Endothelial cell of umbilical vein (primary cell): Measurements from ENCODE around the gene MERTK. TPM values are rescaled to one million over a fixed set of nuclear protein-coding genes. Genes with fewer than 3 reads are reported as not detected.

ENCODE experiments used
- BruUV-seq: library from RNA; stranded (reverse); fragments of 400-500 nt; replicated peaks from 2 replicates; lab custom pipeline; 2021; lab: Mats Ljungman, UMichigan
- CTCF ChIA-PET: fragments of 300-600, 350-600 bp; sonication (Branson Sonifier 250); formaldehyde crosslinking; loops from one replicate; lab custom pipeline; 2021; ENCODE audit warnings: antibody characterized with exemption, inconsistent platforms; lab: Charles Lee
- POLR2A ChIA-PET: fragments of 300-600, 350-600 bp; sonication (Branson Sonifier 250); formaldehyde crosslinking; loops from one replicate; lab custom pipeline; 2021; ENCODE audit warnings: antibody characterized with exemption, inconsistent platforms; lab: Charles Lee
- DNase-seq: peaks from one replicate; pipeline ENCODE4 v3.0.0-alpha.2; 2011; ENCODE audit warnings: low read depth, low spot score
- FAIRE-seq: peaks from 2 replicates; lab custom pipeline; 2011; peaks lifted over from hg19 to GRCh38; lab: Jason Lieb, UNC
- H2AFZ ChIP-seq: 2 replicates; pipeline ENCODE4 v1.6.0; 2012; ENCODE audit warnings: low read depth, low read length, control low read depth, inconsistent platforms
- H3K27ac ChIP-seq: 2 replicates; pipeline ENCODE4 v1.5.1; 2011; ENCODE audit warnings: low read depth, mild to moderate bottlenecking, control low read depth, low read length, moderate library complexity; ENCODE audit not compliant: insufficient read depth
- H3K27me3 ChIP-seq, 2 experiments: 2 replicates each; pipeline versions ENCODE4 v1.6.0 to v1.6.1; 2011; ENCODE audit warnings: low read length in 2 of 2, mixed read lengths in 1 of 2; ENCODE audit not compliant: control insufficient read depth in 2 of 2, insufficient read depth in 2 of 2
- H3K36me3 ChIP-seq, 2 experiments: 2 replicates in 1 of 2; 3 replicates in 1 of 2; pipeline ENCODE4 v1.5.1; 2011; ENCODE audit warnings: low read length in 2 of 2, mild to moderate bottlenecking in 1 of 2, moderate library complexity in 1 of 2; ENCODE audit not compliant: control insufficient read depth in 2 of 2, insufficient read depth in 2 of 2; ENCODE audit errors: extremely low read depth in 1 of 2
- H3K4me1 ChIP-seq: 3 replicates; pipeline ENCODE4 v1.5.1; 2011; ENCODE audit warnings: mild to moderate bottlenecking, low read length; ENCODE audit not compliant: control insufficient read depth, insufficient read depth; ENCODE audit errors: extremely low read depth
- H3K4me2 ChIP-seq: 2 replicates; pipeline ENCODE4 v1.6.1; 2011; ENCODE audit warnings: low read length, control low read depth, mixed read lengths; ENCODE audit not compliant: insufficient read depth
- H3K4me3 ChIP-seq, 3 experiments: fragments of 200-600 bp in 1 of 3; sonication (generic), shearing (Covaris generic) in 1 of 3; replicated peaks in 1 of 3; 2 replicates each; pipeline ENCODE4 v1.5.1; 2011 to 2016; ENCODE audit warnings: control low read depth in 3 of 3, low read length in 3 of 3, mild to moderate bottlenecking in 2 of 3, inconsistent platforms in 1 of 3, low read depth in 1 of 3, moderate library complexity in 1 of 3; ENCODE audit not compliant: insufficient read depth in 1 of 3
- H3K79me2 ChIP-seq: 2 replicates; pipeline ENCODE4 v1.6.0; 2012; ENCODE audit warnings: low read length, inconsistent platforms; ENCODE audit not compliant: control insufficient read depth, insufficient read depth
- H3K9ac ChIP-seq: replicated peaks from 2 replicates; pipeline ENCODE3; 2011; ENCODE audit warnings: low read length, control low read depth; ENCODE audit not compliant: insufficient read depth; ENCODE audit errors: extremely low read depth
- H3K9me1 ChIP-seq: replicated peaks from 3 replicates; pipeline ENCODE4 v1.6.0; 2011; ENCODE audit warnings: mild to moderate bottlenecking, low read length; ENCODE audit not compliant: control insufficient read depth, insufficient read depth; ENCODE audit errors: extremely low read depth
- H3K9me3 ChIP-seq: replicated peaks from 2 replicates; pipeline ENCODE4 v1.5.1; 2012; ENCODE audit warnings: low read length, inconsistent platforms; ENCODE audit not compliant: control insufficient read depth, insufficient read depth
- H4K20me1 ChIP-seq: replicated peaks from 2 replicates; pipeline ENCODE3; 2011; ENCODE audit warnings: mild to moderate bottlenecking, low read length; ENCODE audit not compliant: control insufficient read depth, insufficient read depth; ENCODE audit errors: extremely low read depth
- EZH2 ChIP-seq: IDR thresholded peaks from 2 replicates; pipeline ENCODE4 v1.6.1; 2012; ENCODE audit warnings: borderline replicate concordance, low read depth, mild to moderate bottlenecking, moderate library complexity, low read length, inconsistent platforms; ENCODE audit not compliant: severe bottlenecking
- FOS ChIP-seq: IDR thresholded peaks from 2 replicates; pipeline ENCODE4 v1.6.1; 2011; ENCODE audit warnings: mild to moderate bottlenecking, low read length, moderate library complexity, borderline replicate concordance; ENCODE audit not compliant: insufficient read depth
- GATA2 ChIP-seq: IDR thresholded peaks from 2 replicates; pipeline ENCODE4 v1.7.0; 2011; ENCODE audit warnings: low read depth, mild to moderate bottlenecking, moderate library complexity, mixed read lengths, low read length; ENCODE audit not compliant: insufficient read length, insufficient read depth
- JUN ChIP-seq: IDR thresholded peaks from 2 replicates; pipeline ENCODE4 v1.6.1; 2011; ENCODE audit warnings: borderline replicate concordance, low read depth; ENCODE audit not compliant: insufficient read length, insufficient read depth
- MYC ChIP-seq: IDR thresholded peaks from one replicate; pipeline ENCODE4 v1.6.1; 2011; ENCODE audit warnings: mild to moderate bottlenecking, low read depth, low read length
- POLR2A ChIP-seq: IDR thresholded peaks from 2 replicates; pipeline ENCODE4 v1.6.1; 2012; ENCODE audit warnings: low read depth, mild to moderate bottlenecking, control low read depth, low read length
- POLR2AphosphoS5 ChIP-seq: IDR thresholded peaks from 2 replicates; pipeline ENCODE4 v1.6.1; 2012; ENCODE audit warnings: low read depth, mild to moderate bottlenecking, control low read depth, low read length, moderate library complexity; ENCODE audit not compliant: insufficient read depth
- dilution Hi-C: fragments of 300-500 bp; cut with MboI; formaldehyde crosslinking; loops from one replicate; pipeline ENCODE4 v1.15.0; 2019; ENCODE audit warnings: low sequenced_read_pairs; ENCODE audit not compliant: extremely low pct_ligation_motif_present
- intact Hi-C: fragments of 100-400 bp; cut with micrococcal nuclease; formaldehyde crosslinking; loops from one replicate; pipeline ENCODE4 v1.10.0; 2022
- polyA plus RNA-seq, 4 experiments: library from polyadenylated mRNA; depleted of rRNA in 3 of 4; stranded (reverse) in 3 of 4; unstranded in 1 of 4; fragments of >200 nt; gene quantifications; 2 replicates each; pipeline versions ENCODE4 v1.2.1 to v1.2.3, GENCODE V29; 2011 to 2012; ENCODE audit warnings: missing spikeins in 1 of 4
- total RNA-seq: library from RNA; stranded (reverse); gene quantifications from 2 replicates; pipeline ENCODE4 v1.2.3, GENCODE V29; 2021
- TF ChIP-seq, protein P1 (sequence below): IDR thresholded peaks from 2 replicates; pipeline ENCODE4 v1.6.1; 2011; ENCODE audit not compliant: insufficient read depth, insufficient read length
- TF ChIP-seq, protein P2 (sequence below), 2 donors: IDR thresholded peaks; 1 replicate in 1 of 2; 2 replicates in 1 of 2; pipeline ENCODE4 v1.5.1; 2011; ENCODE audit warnings: low read length in 2 of 2, mild to moderate bottlenecking in 2 of 2, moderate library complexity in 2 of 2, control low read depth in 1 of 2, inconsistent platforms in 1 of 2, low read depth in 1 of 2; ENCODE audit not compliant: insufficient read depth in 1 of 2; ENCODE audit errors: extremely low read depth in 1 of 2

The MERTK gene
- total and polyA plus RNA-seq, 2 donors (not counting 3 experiments of a cell fraction or from before 2014, with no cell fraction given), result 37.3 to 39.6 TPM

DNA sequence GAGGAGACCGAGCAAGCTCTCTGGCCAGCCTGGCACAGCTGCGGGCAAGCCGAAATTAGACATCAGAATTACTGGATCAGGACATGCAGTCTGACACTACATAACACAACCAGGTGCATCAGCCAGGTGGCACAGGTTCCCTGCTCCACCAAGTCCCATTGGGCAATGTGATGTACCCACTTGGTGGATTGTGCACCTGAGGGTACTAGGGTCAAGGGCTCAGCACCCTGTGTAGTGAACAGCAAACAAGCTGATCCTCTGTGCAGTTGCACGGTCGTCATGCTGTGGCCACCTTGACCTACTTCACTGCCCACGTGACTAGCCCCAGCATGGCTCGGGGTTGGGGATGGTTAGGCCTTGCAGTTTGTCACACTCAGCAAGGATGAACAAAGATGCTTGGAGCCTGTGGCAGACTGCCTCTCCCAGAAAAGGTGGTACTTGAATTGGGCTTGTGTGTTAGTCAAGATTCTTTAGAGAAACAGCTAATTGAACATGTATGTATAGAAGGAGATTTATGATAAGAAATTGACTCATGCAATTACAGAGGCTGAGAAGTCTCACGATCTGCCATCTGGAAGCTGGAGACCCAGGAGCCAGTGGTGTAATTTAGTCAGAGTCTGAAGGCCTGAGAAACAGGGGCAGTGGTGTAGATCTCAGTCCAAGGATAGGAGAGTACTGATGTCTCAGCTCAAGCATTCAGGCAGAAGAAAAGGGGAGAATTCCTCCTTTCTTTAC lies 85.2 kb downstream of the MERTK start:
- Histone ChIP-seq H3K9me3 (no peaks in the 10 kb centered on the region), H2AFZ (no peak overlapping the region), H3K4me1 (no peaks in the 10 kb centered on the region), H3K36me3 (peaks cover 22 to 23% of the 10 kb centered on the region in 2 experiments), H3K27ac (no peak overlapping the region), H3K9ac (no peak overlapping the region), H4K20me1 (no peaks in the 10 kb centered on the region), H3K79me2 (no peaks in the 10 kb centered on the region), H3K9me1 (no peaks in the 10 kb centered on the region), H3K4me2 (no peak overlapping the region), H3K27me3 (no peaks in the 10 kb centered on the region), H3K4me3 (no peak overlapping the region)
- no peak for DNase-seq
- TF ChIP-seq, protein P1, sequence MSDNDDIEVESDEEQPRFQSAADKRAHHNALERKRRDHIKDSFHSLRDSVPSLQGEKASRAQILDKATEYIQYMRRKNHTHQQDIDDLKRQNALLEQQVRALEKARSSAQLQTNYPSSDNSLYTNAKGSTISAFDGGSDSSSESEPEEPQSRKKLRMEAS, result no peak
- TF ChIP-seq, protein P2, sequence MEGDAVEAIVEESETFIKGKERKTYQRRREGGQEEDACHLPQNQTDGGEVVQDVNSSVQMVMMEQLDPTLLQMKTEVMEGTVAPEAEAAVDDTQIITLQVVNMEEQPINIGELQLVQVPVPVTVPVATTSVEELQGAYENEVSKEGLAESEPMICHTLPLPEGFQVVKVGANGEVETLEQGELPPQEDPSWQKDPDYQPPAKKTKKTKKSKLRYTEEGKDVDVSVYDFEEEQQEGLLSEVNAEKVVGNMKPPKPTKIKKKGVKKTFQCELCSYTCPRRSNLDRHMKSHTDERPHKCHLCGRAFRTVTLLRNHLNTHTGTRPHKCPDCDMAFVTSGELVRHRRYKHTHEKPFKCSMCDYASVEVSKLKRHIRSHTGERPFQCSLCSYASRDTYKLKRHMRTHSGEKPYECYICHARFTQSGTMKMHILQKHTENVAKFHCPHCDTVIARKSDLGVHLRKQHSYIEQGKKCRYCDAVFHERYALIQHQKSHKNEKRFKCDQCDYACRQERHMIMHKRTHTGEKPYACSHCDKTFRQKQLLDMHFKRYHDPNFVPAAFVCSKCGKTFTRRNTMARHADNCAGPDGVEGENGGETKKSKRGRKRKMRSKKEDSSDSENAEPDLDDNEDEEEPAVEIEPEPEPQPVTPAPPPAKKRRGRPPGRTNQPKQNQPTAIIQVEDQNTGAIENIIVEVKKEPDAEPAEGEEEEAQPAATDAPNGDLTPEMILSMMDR (IDR thresholded peaks at IDR 0.05; ENCODE audit: extremely low read depth in 1 of 2, insufficient read depth in 1 of 2, low read depth in 1 of 2, low read length in 2 of 2), result no peak
- TF ChIP-seq POLR2A (no peak), MYC (no peak), FOS (no peak), GATA2 (no peak), POLR2AphosphoS5 (no peak), EZH2 (no peak), JUN (no peak)
- intact Hi-C loops, result no loop called here
- ChIA-PET CTCF (interaction anchor here (1.2 kb wide), 1 partner anchor 84 kb away, joined by 3 read pairs; no protein-coding TSS in a partner anchor), POLR2A (no interaction called here)
- dilution Hi-C loops, result no loop called here
- no TSS peak for BruUV-seq
- no peak for FAIRE-seq
